HepG2 (cell line): Measurements from ENCODE around the gene AP3M1. TPM values are rescaled to one million over a fixed set of nuclear protein-coding genes. Genes with fewer than 3 reads are reported as not detected.

Experiments used
- ATF1 ChIP-seq: IDR thresholded peaks from 2 replicates; pipeline ENCODE4 v1.6.1; 2016; ENCODE audit warnings: mild to moderate bottlenecking, control low read depth
- GABPA ChIP-seq, 2 experiments: IDR thresholded peaks; 2 replicates each; pipeline ENCODE4 v1.6.1; 2011 to 2016; ENCODE audit warnings: low read depth in 2 of 2, low read length in 1 of 2, missing biosample characterization in 1 of 2, missing genetic modification characterization in 1 of 2
- GABPB1 ChIP-seq: IDR thresholded peaks from 2 replicates; pipeline ENCODE4 v1.6.1; 2016; ENCODE audit warnings: mild to moderate bottlenecking, missing genetic modification reagents, moderate library complexity, missing compliant biosample characterization
- HDAC6 ChIP-seq: fragments of 200-600 bp; sonication (generic); IDR thresholded peaks from 2 replicates; pipeline ENCODE4 v1.7.0; 2017; ENCODE audit warnings: mild to moderate bottlenecking, antibody characterized with exemption, low read length, low read depth
- KDM5A ChIP-seq: fragments of 200-600 bp; sonication (generic); IDR thresholded peaks from 2 replicates; pipeline ENCODE4 v1.7.0; 2018; ENCODE audit warnings: antibody characterized with exemption, mild to moderate bottlenecking, low read length, borderline replicate concordance
- KLF13 ChIP-seq: sonication (generic); formaldehyde crosslinking; IDR thresholded peaks from 2 replicates; pipeline ENCODE4 v1.4.0; 2020; ENCODE audit warnings: mild to moderate bottlenecking, missing genetic modification reagents
- MATR3 ChIP-seq: sonication (generic); formaldehyde crosslinking; IDR thresholded peaks from 2 replicates; pipeline ENCODE4 v1.4.0; 2020; ENCODE audit warnings: missing genetic modification reagents
- MEF2D ChIP-seq: sonication (generic); formaldehyde crosslinking; IDR thresholded peaks from 2 replicates; pipeline ENCODE4 v1.5.1; 2020; ENCODE audit warnings: mild to moderate bottlenecking, missing genetic modification reagents
- NR2F6 ChIP-seq, 2 experiments: IDR thresholded peaks; 2 replicates each; pipeline ENCODE4 v1.6.1; 2016; ENCODE audit warnings: antibody characterized with exemption in 1 of 2, mild to moderate bottlenecking in 1 of 2
- RNF2 ChIP-seq: fragments of 450-650 bp; conservative IDR thresholded peaks from 2 replicates; pipeline ENCODE4 v1.6.1; 2016; ENCODE audit warnings: low read depth
- SYNCRIP ChIP-seq: fragments of 200-400 bp; formaldehyde crosslinking; IDR thresholded peaks from 2 replicates; pipeline ENCODE4 v1.6.1; 2018; ENCODE audit warnings: mild to moderate bottlenecking, low read depth, low read length; ENCODE audit not compliant: insufficient read depth
- THAP8 ChIP-seq: sonication (generic); formaldehyde crosslinking; IDR thresholded peaks from 2 replicates; pipeline ENCODE4 v1.5.1; 2020; ENCODE audit warnings: missing genetic modification reagents, mild to moderate bottlenecking, borderline replicate concordance
- ZFX ChIP-seq: sonication (generic); formaldehyde crosslinking; IDR thresholded peaks from 2 replicates; pipeline ENCODE4 v1.4.0; 2020; ENCODE audit warnings: mild to moderate bottlenecking, low read depth, missing genetic modification reagents, moderate library complexity
- ZNF124 ChIP-seq: sonication (generic); formaldehyde crosslinking; IDR thresholded peaks from 2 replicates; pipeline ENCODE4 v1.4.0; 2020; ENCODE audit warnings: missing genetic modification reagents
- ZNF24 ChIP-seq: fragments of 450-650 bp; IDR thresholded peaks from 2 replicates; pipeline ENCODE4 v1.6.1; 2017; ENCODE audit warnings: antibody characterized with exemption, mild to moderate bottlenecking
- ZNF280D ChIP-seq: sonication (generic); formaldehyde crosslinking; IDR thresholded peaks from 2 replicates; pipeline ENCODE4 v1.5.1; 2020; ENCODE audit warnings: mild to moderate bottlenecking, missing genetic modification reagents
- ZNF317 ChIP-seq: sonication (generic); formaldehyde crosslinking; IDR thresholded peaks from 2 replicates; pipeline ENCODE4 v1.5.0; 2020; ENCODE audit warnings: mild to moderate bottlenecking, missing genetic modification reagents
- ZNF614 ChIP-seq: IDR thresholded peaks from 2 replicates; pipeline ENCODE4 v1.6.1; 2018; ENCODE audit warnings: missing biosample characterization, missing genetic modification reagents, inconsistent platforms, borderline replicate concordance
- ZNF660 ChIP-seq: sonication (generic); formaldehyde crosslinking; IDR thresholded peaks from 2 replicates; pipeline ENCODE4 v1.5.1; 2020; ENCODE audit warnings: mild to moderate bottlenecking, low read depth, missing genetic modification reagents, borderline replicate concordance
- ZNF674 ChIP-seq: sonication (generic); formaldehyde crosslinking; IDR thresholded peaks from 2 replicates; pipeline ENCODE4 v1.5.0; 2020; ENCODE audit warnings: low read depth, mild to moderate bottlenecking, missing genetic modification reagents
- ZNF878 ChIP-seq: sonication (generic); formaldehyde crosslinking; IDR thresholded peaks from 2 replicates; pipeline ENCODE4 v1.8.1; 2023; ENCODE audit warnings: mild to moderate bottlenecking, missing genetic modification reagents, moderate library complexity
- ZSCAN31 ChIP-seq: sonication (generic); formaldehyde crosslinking; IDR thresholded peaks from 2 replicates; pipeline ENCODE4 v1.5.0; 2020; ENCODE audit warnings: low read depth, mild to moderate bottlenecking, missing genetic modification reagents
- polyA plus RNA-seq, 8 experiments: library from polyadenylated mRNA; depleted of rRNA in 3 of 8; stranded (reverse) in 7 of 8; unstranded in 1 of 8; fragments of >200 nt; fragmentation: Illumina TruSeq in 4 of 8; extraction: Trizol in 4 of 8; gene quantifications; 2 replicates each; pipeline versions ENCODE4 v1.2.1 to v1.2.3, GENCODE V29; 2011 to 2016; ENCODE audit warnings: low read depth in 4 of 8, missing spikeins in 1 of 8, mixed read lengths in 1 of 8; ENCODE audit not compliant: insufficient read depth in 1 of 8
- total RNA-seq, 5 experiments: library from RNA; depleted of rRNA; stranded (reverse); fragments of >200 nt; fragmentation: Illumina TruSeq; extraction: Trizol; gene quantifications; 2 replicates each; pipeline ENCODE4 v1.2.3, GENCODE V29; 2016; ENCODE audit warnings: low read depth in 1 of 5
- TF ChIP-seq, protein P1 (sequence below): sonication (generic); formaldehyde crosslinking; IDR thresholded peaks from 2 replicates; pipeline ENCODE4 v1.4.0; 2020; ENCODE audit warnings: missing genetic modification reagents
- TF ChIP-seq, protein P2 (sequence below): IDR thresholded peaks from 2 replicates; pipeline ENCODE4 v1.6.1; 2016; ENCODE audit warnings: low read depth, borderline replicate concordance

Gene AP3M1
- total and polyA plus RNA-seq, 2 of the 13 experiments (the other 11 are each of a cell fraction or from before 2014, with no cell fraction given), result 29.0 to 31.6 TPM

DNA sequence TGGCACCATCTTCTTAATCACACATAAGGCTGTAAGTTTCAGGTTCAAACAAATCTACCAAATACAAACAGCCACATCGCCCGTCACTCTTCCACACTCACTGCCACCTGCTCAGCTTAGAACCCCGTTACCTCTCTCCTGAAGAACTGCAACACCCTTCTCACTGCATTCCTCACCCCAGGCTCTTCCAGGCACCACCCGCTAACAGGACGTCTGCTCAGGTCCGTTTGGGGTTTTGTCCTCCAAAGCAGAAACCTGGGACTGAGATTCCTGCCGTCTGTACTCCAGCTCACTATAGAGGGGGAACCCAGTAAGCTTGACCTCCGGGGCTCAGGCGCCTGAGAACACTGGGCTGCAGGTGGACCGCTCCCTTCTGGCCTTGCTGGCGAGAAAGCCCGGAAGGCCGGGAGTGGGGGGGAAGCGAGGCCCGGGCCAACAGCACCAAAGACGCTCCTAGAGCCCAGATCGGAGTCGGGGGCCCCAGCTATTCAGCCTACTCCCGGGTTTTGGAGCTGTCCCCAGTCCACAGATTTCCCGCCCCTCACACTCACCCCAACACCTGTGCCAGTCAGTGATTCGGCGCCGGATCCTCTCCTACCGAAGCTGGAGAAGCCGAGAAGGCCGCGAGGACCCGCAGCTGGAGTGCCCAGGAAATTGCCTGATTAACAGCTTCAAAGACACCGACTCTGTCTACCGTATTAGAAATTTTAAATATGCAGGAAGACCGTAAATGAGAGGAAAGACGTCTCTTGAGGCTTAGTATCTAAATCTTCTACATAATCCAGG, at the start of gene AP3M1 (continued):
- TF ChIP-seq, protein P1, sequence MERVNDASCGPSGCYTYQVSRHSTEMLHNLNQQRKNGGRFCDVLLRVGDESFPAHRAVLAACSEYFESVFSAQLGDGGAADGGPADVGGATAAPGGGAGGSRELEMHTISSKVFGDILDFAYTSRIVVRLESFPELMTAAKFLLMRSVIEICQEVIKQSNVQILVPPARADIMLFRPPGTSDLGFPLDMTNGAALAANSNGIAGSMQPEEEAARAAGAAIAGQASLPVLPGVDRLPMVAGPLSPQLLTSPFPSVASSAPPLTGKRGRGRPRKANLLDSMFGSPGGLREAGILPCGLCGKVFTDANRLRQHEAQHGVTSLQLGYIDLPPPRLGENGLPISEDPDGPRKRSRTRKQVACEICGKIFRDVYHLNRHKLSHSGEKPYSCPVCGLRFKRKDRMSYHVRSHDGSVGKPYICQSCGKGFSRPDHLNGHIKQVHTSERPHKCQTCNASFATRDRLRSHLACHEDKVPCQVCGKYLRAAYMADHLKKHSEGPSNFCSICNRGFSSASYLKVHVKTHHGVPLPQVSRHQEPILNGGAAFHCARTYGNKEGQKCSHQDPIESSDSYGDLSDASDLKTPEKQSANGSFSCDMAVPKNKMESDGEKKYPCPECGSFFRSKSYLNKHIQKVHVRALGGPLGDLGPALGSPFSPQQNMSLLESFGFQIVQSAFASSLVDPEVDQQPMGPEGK (CRISPR knock-in tag), result no peak
- TF ChIP-seq ZSCAN31 (peak; percentile 42), THAP8 (CRISPR knock-in tag) (no peak; the same call in 1 of the 2 replicates), ZNF317 (CRISPR knock-in tag) (peak; percentile 66; the same call in 1 of the 2 replicates), SYNCRIP (no peak), ZNF24 (0 out of 2 replicates have a peak, but pooled peaks have one; percentile 22), ATF1 (CRISPR knock-in tag) (peak; percentile 56; the same call in 1 of the 2 replicates), HDAC6 (peak; percentile 97; the same call in 1 of the 2 replicates), ZNF614 (CRISPR knock-in tag) (no peak), KDM5A (peak; percentile 93), ZNF660 (CRISPR knock-in tag) (no peak), ZNF674 (CRISPR knock-in tag) (0 out of 2 replicates have a peak, but pooled peaks have one; percentile 31), GABPA (IDR thresholded peaks at IDR 0.05; ENCODE audit: low read depth, low read length) (no peak), GABPA (CRISPR knock-in tag; IDR thresholded peaks at IDR 0.05; ENCODE audit: low read depth) (peak; percentile 65), MEF2D (CRISPR knock-in tag) (peak; percentile 36; the same call in 1 of the 2 replicates), NR2F6 (IDR thresholded peaks at IDR 0.05) (no peak), NR2F6 (CRISPR knock-in tag; IDR thresholded peaks at IDR 0.05) (0 out of 2 replicates have a peak, but pooled peaks have one; percentile 4), GABPB1 (CRISPR knock-in tag) (peak; percentile 44), RNF2 (no peak), ZNF280D (no peak), ZNF124 (peak; percentile 45; the same call in 1 of the 2 replicates), KLF13 (CRISPR knock-in tag) (no peak), MATR3 (CRISPR knock-in tag) (no peak), ZNF878 (CRISPR knock-in tag) (peak; percentile 64; the same call in 1 of the 2 replicates), ZFX (CRISPR knock-in tag) (peak; percentile 83)
- TF ChIP-seq, protein P2, sequence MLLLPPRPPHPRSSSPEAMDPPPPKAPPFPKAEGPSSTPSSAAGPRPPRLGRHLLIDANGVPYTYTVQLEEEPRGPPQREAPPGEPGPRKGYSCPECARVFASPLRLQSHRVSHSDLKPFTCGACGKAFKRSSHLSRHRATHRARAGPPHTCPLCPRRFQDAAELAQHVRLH (CRISPR knock-in tag), result no peak
